Keratinocyte (primary cell): Measurements from ENCODE around the gene U2SURP.

Experiments used
- EZH2 ChIP-seq: IDR thresholded peaks from one replicate; pipeline ENCODE4 v1.6.1; 2012; ENCODE audit warnings: inconsistent platforms, mild to moderate bottlenecking, low read length, moderate library complexity
- TF ChIP-seq, protein P1 (sequence below), 3 experiments: IDR thresholded peaks in 1 of 3; conservative IDR thresholded peaks in 1 of 3; optimal IDR thresholded peaks in 1 of 3; 2 replicates in 2 of 3; 3 replicates in 1 of 3; pipeline versions ENCODE3 to v1.5.1; 2011; ENCODE audit warnings: low read length in 3 of 3, mild to moderate bottlenecking in 3 of 3, moderate library complexity in 2 of 3, control low read depth in 1 of 3, inconsistent platforms in 1 of 3; ENCODE audit not compliant: insufficient read depth in 2 of 3; ENCODE audit errors: extremely low read depth in 1 of 3

DNA sequence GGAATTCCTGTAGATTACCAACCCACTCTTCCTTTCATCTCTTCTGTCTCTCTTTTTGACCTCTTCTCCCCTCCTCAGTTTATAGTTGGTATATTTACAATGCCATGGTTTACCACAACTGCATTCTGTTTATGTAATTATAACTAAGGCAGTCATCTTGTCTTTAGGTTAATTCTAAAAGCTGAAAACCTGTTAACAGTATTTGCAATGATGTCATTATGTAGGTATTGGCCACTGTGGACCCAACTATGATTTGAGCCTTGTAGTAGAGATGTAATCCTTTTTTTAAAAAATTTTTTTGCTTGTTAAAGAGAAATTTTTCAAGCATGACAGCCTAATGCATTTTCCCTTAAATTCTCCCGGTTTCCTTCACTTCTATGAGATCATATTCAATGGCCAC lies 87.5 kb downstream of the U2SURP start:
- no peak for TF ChIP-seq EZH2
- TF ChIP-seq, protein P1, sequence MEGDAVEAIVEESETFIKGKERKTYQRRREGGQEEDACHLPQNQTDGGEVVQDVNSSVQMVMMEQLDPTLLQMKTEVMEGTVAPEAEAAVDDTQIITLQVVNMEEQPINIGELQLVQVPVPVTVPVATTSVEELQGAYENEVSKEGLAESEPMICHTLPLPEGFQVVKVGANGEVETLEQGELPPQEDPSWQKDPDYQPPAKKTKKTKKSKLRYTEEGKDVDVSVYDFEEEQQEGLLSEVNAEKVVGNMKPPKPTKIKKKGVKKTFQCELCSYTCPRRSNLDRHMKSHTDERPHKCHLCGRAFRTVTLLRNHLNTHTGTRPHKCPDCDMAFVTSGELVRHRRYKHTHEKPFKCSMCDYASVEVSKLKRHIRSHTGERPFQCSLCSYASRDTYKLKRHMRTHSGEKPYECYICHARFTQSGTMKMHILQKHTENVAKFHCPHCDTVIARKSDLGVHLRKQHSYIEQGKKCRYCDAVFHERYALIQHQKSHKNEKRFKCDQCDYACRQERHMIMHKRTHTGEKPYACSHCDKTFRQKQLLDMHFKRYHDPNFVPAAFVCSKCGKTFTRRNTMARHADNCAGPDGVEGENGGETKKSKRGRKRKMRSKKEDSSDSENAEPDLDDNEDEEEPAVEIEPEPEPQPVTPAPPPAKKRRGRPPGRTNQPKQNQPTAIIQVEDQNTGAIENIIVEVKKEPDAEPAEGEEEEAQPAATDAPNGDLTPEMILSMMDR (optimal IDR thresholded peaks at IDR 0.05 in 1 of 3, IDR thresholded peaks at IDR 0.05 in 1 of 3, conservative IDR thresholded peaks at IDR 0.05 in 1 of 3; ENCODE audit: extremely low read depth in 1 of 3, insufficient read depth in 2 of 3, low read length in 3 of 3): no peak
